NB4 (cell line): ENCODE results near the gene NOL8.
A peak's percentile ranks its signal among the peaks of the same experiment; 100 is the strongest.

Experiments used
- DNase-seq: peaks from one replicate; pipeline ENCODE4 v3.0.0; 2010; ENCODE audit warnings: low read depth
- H3K4me3 ChIP-seq: one replicate; pipeline ENCODE4 v1.5.1; 2011; ENCODE audit warnings: mild to moderate bottlenecking, low read depth, low read length, moderate library complexity
- MAX ChIP-seq: IDR thresholded peaks from 2 replicates; pipeline ENCODE4 v1.6.1; 2011; ENCODE audit warnings: low read depth, low read length
- MYC ChIP-seq: IDR thresholded peaks from 2 replicates; pipeline ENCODE4 v1.6.1; 2011; ENCODE audit warnings: low read depth, low read length
- POLR2A ChIP-seq: IDR thresholded peaks from 2 replicates; pipeline ENCODE4 v1.6.1; 2011; ENCODE audit warnings: mild to moderate bottlenecking; ENCODE audit not compliant: insufficient read length; ENCODE audit errors: extremely low read depth
- TF ChIP-seq, protein P1 (sequence below): IDR thresholded peaks from one replicate; pipeline ENCODE4 v1.5.1; 2012; ENCODE audit warnings: low read depth, low read length

Gene NOL8

DNA sequence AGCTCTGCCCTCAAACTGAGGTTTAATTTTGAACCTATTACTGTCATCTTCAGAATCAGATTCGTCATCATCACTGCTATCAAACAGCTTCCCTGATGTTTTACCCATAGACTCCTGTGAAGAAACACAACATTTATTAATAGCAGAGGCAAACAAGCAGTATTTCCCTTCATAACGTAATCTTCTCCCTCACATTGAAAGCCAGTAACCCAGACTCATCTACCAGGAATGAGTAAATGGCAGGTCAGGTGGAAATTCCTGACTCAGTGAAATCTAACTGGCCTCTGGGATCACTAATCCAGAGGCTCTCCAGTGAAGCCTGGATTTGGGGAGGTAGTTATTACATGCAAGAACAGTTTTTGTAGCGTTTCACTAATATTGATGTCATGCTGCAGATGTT, 14.6 kb downstream of the NOL8 start:
- H3K4me3 ChIP-seq = no peak overlapping the region
- TF ChIP-seq, protein P1, sequence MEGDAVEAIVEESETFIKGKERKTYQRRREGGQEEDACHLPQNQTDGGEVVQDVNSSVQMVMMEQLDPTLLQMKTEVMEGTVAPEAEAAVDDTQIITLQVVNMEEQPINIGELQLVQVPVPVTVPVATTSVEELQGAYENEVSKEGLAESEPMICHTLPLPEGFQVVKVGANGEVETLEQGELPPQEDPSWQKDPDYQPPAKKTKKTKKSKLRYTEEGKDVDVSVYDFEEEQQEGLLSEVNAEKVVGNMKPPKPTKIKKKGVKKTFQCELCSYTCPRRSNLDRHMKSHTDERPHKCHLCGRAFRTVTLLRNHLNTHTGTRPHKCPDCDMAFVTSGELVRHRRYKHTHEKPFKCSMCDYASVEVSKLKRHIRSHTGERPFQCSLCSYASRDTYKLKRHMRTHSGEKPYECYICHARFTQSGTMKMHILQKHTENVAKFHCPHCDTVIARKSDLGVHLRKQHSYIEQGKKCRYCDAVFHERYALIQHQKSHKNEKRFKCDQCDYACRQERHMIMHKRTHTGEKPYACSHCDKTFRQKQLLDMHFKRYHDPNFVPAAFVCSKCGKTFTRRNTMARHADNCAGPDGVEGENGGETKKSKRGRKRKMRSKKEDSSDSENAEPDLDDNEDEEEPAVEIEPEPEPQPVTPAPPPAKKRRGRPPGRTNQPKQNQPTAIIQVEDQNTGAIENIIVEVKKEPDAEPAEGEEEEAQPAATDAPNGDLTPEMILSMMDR = no peak
- TF ChIP-seq MAX (no peak), POLR2A (no peak), MYC (no peak)
- no peak for DNase-seq

- H3K4me3 ChIP-seq = no peak overlapping the region
- no peak for TF ChIP-seq MYC
- TF ChIP-seq, protein P1 = no peak
- TF ChIP-seq POLR2A = no peak
- no peak for TF ChIP-seq MAX
- DNase-seq = no peak
These were observed 16.3 kb downstream of the NOL8 start for GRCh38 chr9:92308893-92309292.

GRCh38 chr9:92300936-92301335, 24.2 kb downstream of the NOL8 start:
- TF ChIP-seq MAX = no peak
- TF ChIP-seq POLR2A = no peak
- TF ChIP-seq, protein P1 = no peak
- DNase-seq = no peak
- no peak overlapping the region for H3K4me3 ChIP-seq

DNA sequence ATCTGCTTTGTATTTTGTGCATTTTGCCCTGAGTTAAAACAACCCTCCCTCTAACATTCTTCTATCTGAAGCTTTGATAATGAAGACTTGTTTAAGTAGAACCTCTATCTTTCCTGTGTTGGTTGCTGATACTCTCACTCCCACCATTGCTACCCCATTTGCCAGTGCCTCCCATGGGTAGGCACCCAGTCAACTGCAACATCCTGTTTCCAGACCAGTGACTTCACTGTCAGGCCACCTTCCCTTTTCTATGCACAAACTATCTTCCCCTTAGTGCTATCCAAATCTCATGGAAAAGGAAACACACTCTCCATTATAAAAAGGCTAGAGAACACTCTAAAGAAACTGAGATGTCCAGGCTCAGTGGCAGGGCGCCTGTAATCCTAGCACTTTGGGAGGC, 26.0 kb downstream of the NOL8 start:
- peak; percentile 16 for DNase-seq
- no peak overlapping the region for H3K4me3 ChIP-seq
- no peak for TF ChIP-seq MAX
- no peak for TF ChIP-seq POLR2A
- TF ChIP-seq MYC = no peak
- TF ChIP-seq, protein P1 = no peak

GRCh38 chr9:92298036-92298435, 27.1 kb downstream of the NOL8 start:
- no peak for DNase-seq
- TF ChIP-seq POLR2A (no peak), MAX (no peak)

DNA sequence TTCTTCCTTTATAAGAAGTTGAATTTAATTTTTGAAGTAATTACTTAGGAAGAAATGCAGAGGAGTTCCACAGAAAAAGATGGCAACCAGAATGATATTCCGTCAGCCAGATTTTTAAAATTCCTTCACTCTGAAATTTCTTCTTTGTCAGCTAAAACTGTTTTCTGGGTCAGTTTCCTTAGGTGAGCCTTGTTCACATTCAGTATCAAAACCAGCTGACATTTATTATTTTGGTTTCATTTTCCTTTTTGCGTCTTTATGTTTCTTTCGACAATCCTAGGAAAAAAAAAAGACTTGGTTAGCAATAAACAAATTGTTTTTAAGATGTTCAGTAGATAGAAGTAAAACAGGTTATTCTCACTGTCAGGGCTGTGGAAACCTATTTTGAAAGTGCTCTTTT, 27.5 kb downstream of the NOL8 start:
- no peak overlapping the region for H3K4me3 ChIP-seq
- DNase-seq = no peak
- TF ChIP-seq MAX = no peak
- no peak for TF ChIP-seq POLR2A
- no peak for TF ChIP-seq MYC
- TF ChIP-seq, protein P1 = no peak

More at GRCh38 chr9:92298036-92298435, 27.1 kb downstream of the NOL8 start:
- no peak overlapping the region for H3K4me3 ChIP-seq
